H1 (cell line): ENCODE measurements around the gene FMNL1. TPM values are rescaled to one million over a fixed set of nuclear protein-coding genes. Genes with fewer than 3 reads are reported as not detected.

Source experiments
- CTCF ChIA-PET: fragments of 300-600 bp; sonication (Branson Sonifier 250); formaldehyde crosslinking; loops from one replicate; lab custom pipeline; 2021; ENCODE audit not compliant: partially characterized antibody; lab: Charles Lee
- POLR2A ChIA-PET: fragments of 300-600 bp; sonication (Branson Sonifier 250); formaldehyde crosslinking; loops from one replicate; lab custom pipeline; 2021; ENCODE audit warnings: inconsistent platforms; ENCODE audit not compliant: partially characterized antibody; lab: Charles Lee
- DNase-seq, 2 experiments: peaks; one replicate each; pipeline versions ENCODE4 v3.0.0 to v3.0.0-alpha.2; 2010 to 2022; ENCODE audit warnings: low spot score in 2 of 2, low read depth in 1 of 2, mixed read lengths in 1 of 2
- FAIRE-seq: peaks from 2 replicates; lab custom pipeline; 2011; peaks lifted over from hg19 to GRCh38; lab: Jason Lieb, UNC
- H2AFZ ChIP-seq: 2 replicates; pipeline ENCODE4 v1.8.1; 2012; ENCODE audit warnings: low read length, inconsistent platforms
- H2AK5ac ChIP-seq: 2 replicates; pipeline ENCODE4 v1.6.1; 2013; ENCODE audit warnings: low read depth, low read length
- H2BK120ac ChIP-seq: replicated peaks from 2 replicates; pipeline ENCODE3; 2013; ENCODE audit warnings: low read depth, low read length, inconsistent platforms
- H2BK12ac ChIP-seq: 2 replicates; pipeline ENCODE4 v1.6.1; 2013; ENCODE audit warnings: low read depth, low read length
- H2BK15ac ChIP-seq: 2 replicates; pipeline ENCODE4 v1.6.1; 2013; ENCODE audit warnings: low read length
- H2BK20ac ChIP-seq: 2 replicates; pipeline ENCODE4 v1.6.1; 2013; ENCODE audit warnings: low read length
- H2BK5ac ChIP-seq: 2 replicates; pipeline ENCODE4 v1.6.1; 2013; ENCODE audit warnings: low read depth, low read length
- H3K14ac ChIP-seq: 2 replicates; pipeline ENCODE4 v1.6.1; 2013; ENCODE audit warnings: inconsistent platforms; ENCODE audit not compliant: insufficient read length
- H3K18ac ChIP-seq: 2 replicates; pipeline ENCODE4 v1.6.1; 2013; ENCODE audit warnings: low read length; ENCODE audit errors: extremely low read depth
- H3K23ac ChIP-seq: 2 replicates; pipeline ENCODE4 v1.6.1; 2013; ENCODE audit warnings: inconsistent platforms; ENCODE audit not compliant: insufficient read length
- H3K23me2 ChIP-seq: 2 replicates; pipeline ENCODE4 v1.6.1; 2013; ENCODE audit warnings: low read depth, low read length
- H3K27ac ChIP-seq: 2 replicates; pipeline ENCODE4 v1.6.1; 2011; ENCODE audit warnings: low read depth, low read length, inconsistent platforms
- H3K27me3 ChIP-seq, 4 experiments: replicated peaks in 1 of 4; 1 replicate in 1 of 4; 2 replicates in 3 of 4; pipeline versions ENCODE4 v1.6.1 to v1.8.1; 2011 to 2013; ENCODE audit warnings: low read length in 3 of 4, mild to moderate bottlenecking in 3 of 4, inconsistent platforms in 2 of 4, mixed read lengths in 2 of 4, moderate library complexity in 1 of 4; ENCODE audit not compliant: control insufficient read depth in 3 of 4, insufficient read depth in 3 of 4; ENCODE audit errors: extremely low read depth in 1 of 4
- H3K36me3 ChIP-seq, 4 experiments: 2 replicates each; pipeline versions ENCODE4 v1.6.1 to v1.8.1; 2011 to 2013; ENCODE audit warnings: mild to moderate bottlenecking in 4 of 4, low read length in 3 of 4, moderate library complexity in 2 of 4, control low read depth in 1 of 4, inconsistent platforms in 1 of 4; ENCODE audit not compliant: insufficient read depth in 4 of 4, control insufficient read depth in 2 of 4
- H3K4ac ChIP-seq: replicated peaks from 2 replicates; pipeline ENCODE3; 2013; ENCODE audit warnings: low read length, low read depth, mixed read lengths, inconsistent platforms; ENCODE audit not compliant: insufficient read length
- H3K4me1 ChIP-seq, 4 experiments: replicated peaks in 1 of 4; 1 replicate in 1 of 4; 2 replicates in 3 of 4; pipeline versions ENCODE4 v1.6.1 to v1.8.1; 2011 to 2013; ENCODE audit warnings: low read length in 3 of 4, inconsistent platforms in 2 of 4, mixed read lengths in 1 of 4; ENCODE audit not compliant: insufficient read depth in 4 of 4, control insufficient read depth in 3 of 4
- H3K4me2 ChIP-seq, 2 experiments: 2 replicates each; pipeline versions ENCODE4 v1.6.1 to v1.8.1; 2011 to 2013; ENCODE audit warnings: low read depth in 2 of 2, low read length in 2 of 2, control low read depth in 1 of 2, inconsistent platforms in 1 of 2, mild to moderate bottlenecking in 1 of 2; ENCODE audit not compliant: insufficient read depth in 1 of 2
- H3K4me3 ChIP-seq, 4 experiments: fragments of 200-600, 300-600 bp in 1 of 4; sonication (generic), shearing (Covaris generic), sonication (Bioruptor Twin) in 1 of 4; 2 replicates each; pipeline versions ENCODE4 v1.5.1 to v1.8.1; 2011 to 2016; ENCODE audit warnings: low read length in 4 of 4, low read depth in 3 of 4, control low read depth in 2 of 4, inconsistent platforms in 2 of 4, mild to moderate bottlenecking in 2 of 4, mixed read lengths in 1 of 4, moderate library complexity in 1 of 4; ENCODE audit not compliant: insufficient read depth in 2 of 4; ENCODE audit errors: extremely low read depth in 1 of 4
- H3K56ac ChIP-seq: replicated peaks from 2 replicates; pipeline ENCODE3; 2013; ENCODE audit warnings: low read depth, mild to moderate bottlenecking, mixed read lengths, low read length, inconsistent platforms; ENCODE audit not compliant: insufficient read length
- H3K79me1 ChIP-seq: 2 replicates; pipeline ENCODE4 v1.6.1; 2013; ENCODE audit warnings: low read depth, low read length, control low read depth
- H3K79me2 ChIP-seq, 2 experiments: 2 replicates each; pipeline versions ENCODE4 v1.6.1 to v1.8.1; 2012 to 2013; ENCODE audit warnings: low read length in 2 of 2, mild to moderate bottlenecking in 2 of 2, inconsistent platforms in 1 of 2; ENCODE audit not compliant: insufficient read depth in 2 of 2, control insufficient read depth in 1 of 2
- H3K9ac ChIP-seq, 4 experiments: replicated peaks in 1 of 4; 1 replicate in 1 of 4; 2 replicates in 3 of 4; pipeline versions ENCODE4 v1.6.1 to v1.8.1; 2011 to 2013; ENCODE audit warnings: low read depth in 3 of 4, low read length in 3 of 4, control low read depth in 2 of 4, mild to moderate bottlenecking in 2 of 4, moderate library complexity in 2 of 4, inconsistent platforms in 1 of 4; ENCODE audit errors: extremely low read depth in 1 of 4
- H3K9me3 ChIP-seq, 2 experiments: 2 replicates each; pipeline versions ENCODE4 v1.6.1 to v1.8.1; 2012 to 2013; ENCODE audit warnings: mild to moderate bottlenecking in 2 of 2, moderate library complexity in 2 of 2, control low read depth in 1 of 2, inconsistent platforms in 1 of 2, low read depth in 1 of 2, low read length in 1 of 2, mixed read lengths in 1 of 2; ENCODE audit not compliant: insufficient read depth in 2 of 2
- H4K20me1 ChIP-seq, 2 experiments: replicated peaks in 1 of 2; 2 replicates each; pipeline versions ENCODE3 to v1.8.1; 2011 to 2013; ENCODE audit warnings: inconsistent platforms in 2 of 2, low read length in 2 of 2, mild to moderate bottlenecking in 1 of 2; ENCODE audit not compliant: insufficient read depth in 2 of 2, control insufficient read depth in 1 of 2
- H4K5ac ChIP-seq: 2 replicates; pipeline ENCODE4 v1.6.1; 2013; ENCODE audit warnings: low read length, low read depth, mixed read lengths, inconsistent platforms; ENCODE audit not compliant: insufficient read length
- H4K8ac ChIP-seq: 2 replicates; pipeline ENCODE4 v1.8.0; 2013; ENCODE audit warnings: mild to moderate bottlenecking, moderate library complexity, low read length, inconsistent platforms; ENCODE audit not compliant: insufficient read depth; ENCODE audit errors: extremely low read depth
- H4K91ac ChIP-seq: replicated peaks from 2 replicates; pipeline ENCODE3; 2013; ENCODE audit warnings: low read length, mixed read lengths, inconsistent platforms; ENCODE audit not compliant: insufficient read length
- CTCF ChIP-seq, 3 experiments: IDR thresholded peaks; 1 replicate in 2 of 3; 2 replicates in 1 of 3; pipeline versions ENCODE4 v1.5.1 to v1.6.1; 2011; ENCODE audit warnings: low read length in 3 of 3, mild to moderate bottlenecking in 3 of 3, inconsistent platforms in 2 of 3, low read depth in 1 of 3, moderate library complexity in 1 of 3; ENCODE audit not compliant: insufficient read depth in 1 of 3; ENCODE audit errors: control extremely low read depth in 1 of 3
- RAD21 ChIP-seq, 2 experiments: IDR thresholded peaks in 1 of 2; conservative IDR thresholded peaks in 1 of 2; 2 replicates each; pipeline ENCODE4 v1.6.1; 2011; ENCODE audit warnings: low read depth in 2 of 2, low read length in 2 of 2, improper control_type of control experiment in 1 of 2, inconsistent platforms in 1 of 2, mild to moderate bottlenecking in 1 of 2, moderate library complexity in 1 of 2
- SUZ12 ChIP-seq: fragments of 200-600 bp; sonication (generic); IDR thresholded peaks from 2 replicates; pipeline ENCODE4 v1.6.1; 2012; ENCODE audit warnings: mild to moderate bottlenecking, inconsistent platforms, low read length, moderate library complexity, mixed read lengths
- WGBS, 2 experiments: shearing (Covaris generic) in 1 of 2; methylation state at CpG; one replicate each; pipeline versions ENCODE4 v1.1.6 to v1.1.7; 2013 to 2015; ENCODE audit warnings: low lambda C conversion rate in 2 of 2, mixed read lengths in 2 of 2, inconsistent platforms in 1 of 2, low coverage in 1 of 2, missing lambda C conversion rate in 1 of 2; ENCODE audit not compliant: insufficient replicate concordance in 2 of 2, insufficient coverage in 1 of 2, insufficient read length in 1 of 2; ENCODE audit errors: extremely low coverage in 1 of 2, missing lambda C conversion rate in 1 of 2; 5-methylcytosine and 5-hydroxymethylcytosine counted together
- polyA plus RNA-seq, 7 experiments: library from polyadenylated mRNA; depleted of rRNA in 3 of 7; stranded (reverse) in 5 of 7; unstranded in 2 of 7; fragments of >200 nt in 5 of 7; fragments of 200-250 nt in 2 of 7; gene quantifications; 1 replicate in 5 of 7; 2 replicates in 1 of 7; 4 replicates in 1 of 7; pipeline versions ENCODE4 v1.2.1 to v1.2.3, GENCODE V29; 2011 to 2013; ENCODE audit warnings: missing spikeins in 2 of 7, mixed read lengths in 2 of 7
- total RNA-seq: library from RNA; stranded (reverse); fragmentation: NEBNext Ultra II Directional; extraction: Animal tissue kit (Norgen Biotek cat#: 25700); gene quantifications from 2 replicates; pipeline ENCODE4 v1.2.1, GENCODE V29; 2021

FMNL1 gene
- total and polyA plus RNA-seq, 2 of the 8 experiments (the other 6 are each of a cell fraction or from before 2014, with no cell fraction given): 2.5 to 8.6 TPM

GRCh38 chr17:45284176-45285140 lies 62.8 kb downstream of the FMNL1 start:
- no peak overlapping the region for H2BK120ac ChIP-seq
- H3K79me1 ChIP-seq: no peaks in the 10 kb centered on the region
- no peaks in the 10 kb centered on the region for H3K23me2 ChIP-seq
- H2BK20ac ChIP-seq: no peak overlapping the region
- DNase-seq (peak in 1 of 2 experiments; percentile 67), FAIRE-seq (no peak)
- H3K9ac ChIP-seq: 0 out of 7 replicates have a peak overlapping the region, but pooled peaks of 1 of the 4 experiments have one; percentile 7
- H3K27ac ChIP-seq: no peak overlapping the region
- ChIA-PET CTCF (interaction anchor here (0.5 to 29.1 kb wide), 22 partner anchors 10 to 149 kb away, joined by 3 to 579 read pairs (median 4); partner anchors contain the start of genes ACBD4, HEXIM1 and MAP3K14), POLR2A (interaction anchor here (0.5 to 1.7 kb wide), 4 partner anchors 28 to 136 kb away, joined by 3 to 4 read pairs (median 4); partner anchors contain the start of genes HEXIM1 and MAP3K14)
- no peak overlapping the region for H2BK15ac ChIP-seq
- no peaks in the 10 kb centered on the region for H4K20me1 ChIP-seq
- no peak overlapping the region for H3K14ac ChIP-seq
- H3K4me3 ChIP-seq: no peak overlapping the region
- no peak overlapping the region for H3K4ac ChIP-seq
- 91% methylated on average over 20 of the region's 21 CpGs; no CpG with 5 or more reads in 1 of the 2 experiments for WGBS, 2 experiments
- H2AK5ac ChIP-seq: no peak overlapping the region
- H3K23ac ChIP-seq: no peak overlapping the region
- peak overlapping the region; percentile 71; the same call in 1 of the 2 replicates for H2BK12ac ChIP-seq
- no peaks in the 10 kb centered on the region for H3K79me2 ChIP-seq
- H4K5ac ChIP-seq: no peak overlapping the region
- H3K4me1 ChIP-seq: no peaks in the 10 kb centered on the region
- H3K9me3 ChIP-seq: no peaks in the 10 kb centered on the region
- no peak overlapping the region for H2AFZ ChIP-seq
- H4K8ac ChIP-seq: peak overlapping the region; percentile 15; the same call in 1 of the 2 replicates
- peak overlapping the region; percentile 58 for H2BK5ac ChIP-seq
- H4K91ac ChIP-seq: no peak overlapping the region
- TF ChIP-seq CTCF (IDR thresholded peaks at IDR 0.05; ENCODE audit: control extremely low read depth in 1 of 3, insufficient read depth in 1 of 3, low read depth in 1 of 3, low read length in 3 of 3) (peak; percentile 34 to 81 (median 60); a peak in 3 of 4 replicates), SUZ12 (no peak), RAD21 (IDR thresholded peaks at IDR 0.05 in 1 of 2, conservative IDR thresholded peaks at IDR 0.05 in 1 of 2; ENCODE audit: low read depth in 2 of 2, low read length in 2 of 2) (peak; percentile 31 to 55; a peak in 2 of 4 replicates)
- no peak overlapping the region for H3K4me2 ChIP-seq
- no peak overlapping the region for H3K56ac ChIP-seq
- H3K36me3 ChIP-seq: peaks cover 0 to 14% (median 9%) of the 10 kb centered on the region in 4 experiments; a peak in 3 of 8 replicates
- H3K18ac ChIP-seq: no peak overlapping the region
- H3K27me3 ChIP-seq: no peaks in the 10 kb centered on the region
